Trophoblast cell (in vitro differentiated cells and primary cell): ENCODE measurements around the gene PAFAH2.
"Not testable (repeated sequence)": the region's sequence is repeated elsewhere in the genome, so short reads cannot be mapped to it uniquely, and the experiment has no call there.

Experiments used
- DNase-seq, 2 donors: peaks; one replicate each; pipeline ENCODE4 v3.0.0-alpha.2; 2016
- H2AFZ ChIP-seq: 2 replicates; pipeline ENCODE4 v1.6.1; 2013; ENCODE audit warnings: low read length, moderate library complexity, mild to moderate bottlenecking; ENCODE audit not compliant: insufficient read depth, poor library complexity
- H2AK5ac ChIP-seq: 2 replicates; pipeline ENCODE4 v1.6.1; 2013; ENCODE audit warnings: mild to moderate bottlenecking, low read length
- H2BK120ac ChIP-seq: 2 replicates; pipeline ENCODE4 v1.6.1; 2013; ENCODE audit warnings: low read length, mild to moderate bottlenecking, moderate library complexity; ENCODE audit not compliant: insufficient read depth, poor library complexity
- H2BK12ac ChIP-seq: 2 replicates; pipeline ENCODE4 v1.6.1; 2013; ENCODE audit warnings: mild to moderate bottlenecking, low read length, moderate library complexity
- H2BK5ac ChIP-seq: 2 replicates; pipeline ENCODE4 v1.6.1; 2013; ENCODE audit warnings: low read length, low read depth, moderate library complexity, mild to moderate bottlenecking; ENCODE audit not compliant: poor library complexity
- H3K14ac ChIP-seq: 2 replicates; pipeline ENCODE4 v1.6.1; 2013; ENCODE audit warnings: mild to moderate bottlenecking, low read length
- H3K18ac ChIP-seq: 2 replicates; pipeline ENCODE4 v1.6.1; 2013; ENCODE audit warnings: mild to moderate bottlenecking, low read length
- H3K23ac ChIP-seq: 2 replicates; pipeline ENCODE4 v1.6.1; 2013; ENCODE audit warnings: low read length
- H3K27ac ChIP-seq: 2 replicates; pipeline ENCODE4 v1.5.1; 2013; ENCODE audit warnings: low read depth, mild to moderate bottlenecking, inconsistent platforms, low read length, moderate library complexity
- H3K27me3 ChIP-seq: 2 replicates; pipeline ENCODE4 v1.6.1; 2013; ENCODE audit warnings: inconsistent platforms, mild to moderate bottlenecking, low read length, moderate library complexity; ENCODE audit not compliant: insufficient read depth
- H3K36me3 ChIP-seq, 2 experiments: 1 replicate in 1 of 2; 2 replicates in 1 of 2; pipeline ENCODE4 v1.6.1; 2013; ENCODE audit warnings: low read length in 2 of 2, mild to moderate bottlenecking in 2 of 2, moderate library complexity in 1 of 2; ENCODE audit not compliant: insufficient read depth in 2 of 2, control insufficient read depth in 1 of 2
- H3K4ac ChIP-seq: 2 replicates; pipeline ENCODE4 v1.6.1; 2013; ENCODE audit warnings: low read depth, mild to moderate bottlenecking, low read length, moderate library complexity
- H3K4me1 ChIP-seq, 2 experiments: 1 replicate in 1 of 2; 2 replicates in 1 of 2; pipeline ENCODE4 v1.6.1; 2013; ENCODE audit warnings: low read length in 2 of 2, mild to moderate bottlenecking in 2 of 2, moderate library complexity in 1 of 2; ENCODE audit not compliant: insufficient read depth in 2 of 2, control insufficient read depth in 1 of 2
- H3K4me2 ChIP-seq: 2 replicates; pipeline ENCODE4 v1.6.1; 2013; ENCODE audit warnings: inconsistent platforms, mild to moderate bottlenecking, low read length, moderate library complexity
- H3K4me3 ChIP-seq: 2 replicates; pipeline ENCODE4 v1.5.1; 2013; ENCODE audit warnings: mild to moderate bottlenecking, low read depth, low read length, inconsistent platforms
- H3K79me1 ChIP-seq: one replicate; pipeline ENCODE4 v1.6.1; 2013; ENCODE audit warnings: low read length
- H3K79me2 ChIP-seq: 2 replicates; pipeline ENCODE4 v1.6.1; 2013; ENCODE audit warnings: low read length, mild to moderate bottlenecking; ENCODE audit not compliant: control insufficient read depth, insufficient read depth, poor library complexity
- H3K9ac ChIP-seq: 2 replicates; pipeline ENCODE4 v1.6.1; 2013; ENCODE audit warnings: mild to moderate bottlenecking, low read length
- H3K9me3 ChIP-seq: 2 replicates; pipeline ENCODE4 v1.6.1; 2013; ENCODE audit warnings: low read depth, mild to moderate bottlenecking, control low read depth, inconsistent platforms, low read length; ENCODE audit not compliant: insufficient read depth
- H4K12ac ChIP-seq: 2 replicates; pipeline ENCODE4 v1.6.1; 2013; ENCODE audit warnings: low read depth, mild to moderate bottlenecking, low read length, moderate library complexity
- H4K8ac ChIP-seq: 2 replicates; pipeline ENCODE4 v1.6.1; 2013; ENCODE audit warnings: low read depth, mild to moderate bottlenecking, low read length, moderate library complexity
- H4K91ac ChIP-seq: one replicate; pipeline ENCODE4 v1.6.1; 2013; ENCODE audit warnings: low read depth, mild to moderate bottlenecking, low read length, moderate library complexity
- WGBS: extraction: QIAGEN DNeasy Blood & Tissue Kit; methylation state at CpG from one replicate; pipeline ENCODE4 v1.1.7; 2013; ENCODE audit warnings: missing lambda C conversion rate; ENCODE audit not compliant: insufficient read length, insufficient coverage; ENCODE audit errors: extremely low coverage; 5-methylcytosine and 5-hydroxymethylcytosine counted together

The PAFAH2 gene

DNA sequence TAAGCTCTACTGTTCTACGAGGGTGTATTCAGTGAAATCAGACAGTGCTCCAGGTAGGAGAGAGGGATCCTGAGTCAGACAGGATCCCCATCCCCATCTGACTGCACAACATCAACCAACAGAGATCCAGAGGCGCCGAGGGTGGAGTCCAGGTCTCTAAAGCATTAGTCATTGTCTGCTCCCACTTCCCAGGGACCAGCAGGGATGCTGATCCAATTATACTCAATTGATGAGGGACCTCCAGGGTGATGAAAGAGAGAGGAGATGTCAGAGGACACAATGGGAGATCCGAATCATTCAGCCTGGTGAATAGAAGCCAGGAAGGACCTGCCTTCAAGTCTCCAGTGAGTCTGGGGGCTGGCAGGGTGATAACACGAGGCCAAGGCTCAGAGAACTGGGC, 52.1 kb downstream of the PAFAH2 start:
- Histone ChIP-seq H3K18ac (no peak overlapping the region), H3K23ac (no peak overlapping the region), H4K12ac (no peak overlapping the region), H2BK5ac (no peak overlapping the region), H2BK12ac (no peak overlapping the region), H3K4me2 (no peak overlapping the region), H2AK5ac (no peak overlapping the region), H3K4me3 (no peak overlapping the region), H3K79me2 (no peaks in the 10 kb centered on the region), H3K27ac (no peak overlapping the region), H3K27me3 (no peaks in the 10 kb centered on the region), H3K9me3 (no peaks in the 10 kb centered on the region), H3K79me1 (peaks cover 2% of the 10 kb centered on the region), H3K4me1 (peaks cover 0 to 2% of the 10 kb centered on the region in 2 experiments), H3K4ac (no peak overlapping the region), H4K91ac (no peak overlapping the region), H2BK120ac (no peak overlapping the region), H4K8ac (no peak overlapping the region), H3K14ac (no peak overlapping the region), H3K36me3 (no peaks in the 10 kb centered on the region), H2AFZ (no peak overlapping the region), H3K9ac (no peak overlapping the region)
- WGBS, result no CpG with 5 or more reads among the region's 5 CpGs
- DNase-seq, result no peak

GRCh38 chr1:25944986-25945385, 52.9 kb downstream of the PAFAH2 start:
- no CpG with 5 or more reads among the region's 3 CpGs for WGBS
- no peak overlapping the region for H3K9ac ChIP-seq
- H2BK5ac ChIP-seq, result no peak overlapping the region
- peaks cover 2% of the 10 kb centered on the region for H3K79me1 ChIP-seq
- no peak overlapping the region for H3K27ac ChIP-seq
- peak overlapping the region; percentile 85 for H2BK12ac ChIP-seq
- no peak overlapping the region for H3K14ac ChIP-seq
- H4K8ac ChIP-seq, result no peak overlapping the region
- H3K79me2 ChIP-seq, result no peaks in the 10 kb centered on the region
- no peaks in the 10 kb centered on the region for H3K36me3 ChIP-seq
- H4K12ac ChIP-seq, result no peak overlapping the region
- no peak overlapping the region for H3K18ac ChIP-seq
- no peak overlapping the region for H2BK120ac ChIP-seq
- H3K4ac ChIP-seq, result no peak overlapping the region
- no peak overlapping the region for H3K4me3 ChIP-seq
- no peaks in the 10 kb centered on the region for H3K9me3 ChIP-seq
- DNase-seq, result peak in 1 of 2 donors; percentile 56
- H3K4me2 ChIP-seq, result no peak overlapping the region
- no peak overlapping the region for H2AK5ac ChIP-seq
- H3K4me1 ChIP-seq, result peaks cover 0 to 2% of the 10 kb centered on the region in 2 experiments
- no peak overlapping the region for H4K91ac ChIP-seq
- H3K27me3 ChIP-seq, result no peaks in the 10 kb centered on the region
- H3K23ac ChIP-seq, result no peak overlapping the region
- H2AFZ ChIP-seq, result no peak overlapping the region

DNA sequence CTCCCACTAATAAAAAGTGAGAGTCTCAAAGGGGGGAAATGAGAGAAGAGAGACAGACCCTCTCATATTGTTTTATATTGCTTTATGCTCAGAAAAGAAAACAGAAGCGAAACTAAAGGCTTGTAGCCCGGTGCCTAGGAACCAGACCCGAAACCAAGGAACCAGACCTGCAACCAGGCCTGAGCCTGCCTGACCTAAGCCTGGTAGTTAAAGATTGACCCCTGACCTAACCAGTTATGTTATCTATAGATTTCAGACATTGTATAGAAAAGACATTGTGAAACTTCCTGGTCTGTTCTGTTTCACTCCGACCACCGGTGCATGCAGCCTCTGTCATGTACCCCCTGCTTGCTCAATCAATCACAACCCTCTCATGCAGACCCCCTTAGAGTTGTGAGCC, 54.4 kb downstream of the PAFAH2 start:
- not testable (repeated sequence) for H2BK12ac ChIP-seq, DNase-seq, H3K23ac ChIP-seq, H3K27ac ChIP-seq, H3K27me3 ChIP-seq, H3K36me3 ChIP-seq, H3K9me3 ChIP-seq, H2BK120ac ChIP-seq, H3K9ac ChIP-seq, H4K8ac ChIP-seq, H3K4me3 ChIP-seq, H3K4me1 ChIP-seq, H2AK5ac ChIP-seq, H4K12ac ChIP-seq, H3K4ac ChIP-seq, H2AFZ ChIP-seq, H3K79me1 ChIP-seq, H4K91ac ChIP-seq, H3K14ac ChIP-seq, H3K4me2 ChIP-seq, H3K18ac ChIP-seq, H2BK5ac ChIP-seq, H3K79me2 ChIP-seq
- no CpG with 5 or more reads among the region's 5 CpGs for WGBS

- Histone ChIP-seq H3K18ac (no peak overlapping the region), H2AFZ (no peak overlapping the region), H4K12ac (no peak overlapping the region), H4K91ac (no peak overlapping the region), H4K8ac (no peak overlapping the region), H3K23ac (no peak overlapping the region), H3K4me1 (no peaks in the 10 kb centered on the region), H3K79me1 (no peaks in the 10 kb centered on the region), H3K4me3 (no peak overlapping the region), H2BK12ac (no peak overlapping the region), H2BK120ac (no peak overlapping the region), H3K4ac (no peak overlapping the region), H3K4me2 (no peak overlapping the region), H2BK5ac (no peak overlapping the region), H3K79me2 (no peaks in the 10 kb centered on the region), H3K9me3 (no peaks in the 10 kb centered on the region), H3K27ac (no peak overlapping the region), H3K14ac (no peak overlapping the region), H2AK5ac (no peak overlapping the region), H3K36me3 (no peaks in the 10 kb centered on the region), H3K9ac (no peak overlapping the region), H3K27me3 (no peaks in the 10 kb centered on the region)
- WGBS, result no CpG with 5 or more reads among the region's 4 CpGs
- DNase-seq, result no peak
Observed at GRCh38 chr1:25936947-25937346, 60.9 kb downstream of the PAFAH2 start.
